Naive thymus-derived CD4-positive, alpha-beta T cell (primary cell): Measurements from ENCODE around the gene ZBED4. TPM values are rescaled to one million over a fixed set of nuclear protein-coding genes. Genes with fewer than 3 reads are reported as not detected.

ENCODE experiments used
- ATAC-seq: fragments of 150-1000 bp; cut with Tn5 transposase; 2 replicates; pipeline ENCODE4 v1.10.0; 2021; ENCODE audit warnings: mild to moderate bottlenecking, moderate library complexity
- CTCF ChIA-PET: fragments of 350-600 bp; sonication (Branson Sonifier 250); formaldehyde crosslinking; loops from one replicate; lab custom pipeline; 2021; ENCODE audit warnings: antibody characterized with exemption; lab: Charles Lee
- POLR2A ChIA-PET: fragments of 350-600 bp; sonication (Branson Sonifier 250); formaldehyde crosslinking; loops from one replicate; lab custom pipeline; 2021; ENCODE audit warnings: antibody characterized with exemption, inconsistent platforms; lab: Charles Lee
- DNase-seq, 9 donors: peaks; one replicate each; pipeline versions ENCODE4 v3.0.0 to v3.0.0-alpha.2; 2020 to 2022; ENCODE audit warnings: mixed read lengths in 1 of 9
- H3K27ac ChIP-seq: one replicate; pipeline ENCODE4 v1.7.0; 2013; ENCODE audit warnings: mild to moderate bottlenecking, low read depth, low read length, moderate library complexity
- H3K27me3 ChIP-seq, 2 donors: one replicate each; pipeline ENCODE4 v1.7.0; 2013; ENCODE audit warnings: low read length in 2 of 2, mild to moderate bottlenecking in 2 of 2, moderate library complexity in 2 of 2; ENCODE audit not compliant: control insufficient read depth in 2 of 2, insufficient read depth in 2 of 2
- H3K36me3 ChIP-seq, 3 experiments: 1 replicate in 2 of 3; 2 replicates in 1 of 3; pipeline ENCODE4 v1.7.0; 2013; ENCODE audit warnings: low read length in 3 of 3, mild to moderate bottlenecking in 3 of 3, moderate library complexity in 1 of 3; ENCODE audit not compliant: insufficient read depth in 3 of 3, control insufficient read depth in 2 of 3
- H3K4me1 ChIP-seq, 2 donors: one replicate each; pipeline ENCODE4 v1.7.0; 2013; ENCODE audit warnings: low read length in 2 of 2, mild to moderate bottlenecking in 2 of 2, moderate library complexity in 1 of 2; ENCODE audit not compliant: control insufficient read depth in 2 of 2, insufficient read depth in 2 of 2
- H3K4me3 ChIP-seq: 2 replicates; pipeline ENCODE4 v1.7.0; 2013; ENCODE audit warnings: mild to moderate bottlenecking, low read length
- H3K9me3 ChIP-seq, 3 experiments: 1 replicate in 2 of 3; 2 replicates in 1 of 3; pipeline ENCODE4 v1.7.0; 2013; ENCODE audit warnings: low read length in 3 of 3; ENCODE audit not compliant: control insufficient read depth in 2 of 3
- H3K27ac Mint-ChIP-seq, 9 donors: one replicate each; pipeline ENCODE4 v1.8.0; 2020 to 2022; ENCODE audit warnings: mixed read lengths in 9 of 9, mild to moderate bottlenecking in 8 of 9, moderate library complexity in 5 of 9, inconsistent platforms in 2 of 9
- H3K27me3 Mint-ChIP-seq, 5 donors: one replicate each; pipeline ENCODE4 v1.8.0; 2021 to 2022; ENCODE audit warnings: mixed read lengths in 5 of 5, mild to moderate bottlenecking in 1 of 5
- H3K36me3 Mint-ChIP-seq, 5 donors: one replicate each; pipeline ENCODE4 v1.8.0; 2020 to 2022; ENCODE audit warnings: mixed read lengths in 5 of 5, mild to moderate bottlenecking in 3 of 5, inconsistent platforms in 1 of 5
- H3K4me1 Mint-ChIP-seq, 7 donors: one replicate each; pipeline ENCODE4 v1.8.0; 2020 to 2022; ENCODE audit warnings: mixed read lengths in 7 of 7, mild to moderate bottlenecking in 3 of 7, inconsistent platforms in 1 of 7
- H3K4me3 Mint-ChIP-seq, 10 donors: one replicate each; pipeline ENCODE4 v1.8.0; 2020 to 2022; ENCODE audit warnings: mild to moderate bottlenecking in 10 of 10, mixed read lengths in 10 of 10, moderate library complexity in 6 of 10, inconsistent platforms in 2 of 10
- H3K9me3 Mint-ChIP-seq, 11 donors: one replicate each; pipeline ENCODE4 v1.8.0; 2020 to 2022; ENCODE audit warnings: mixed read lengths in 11 of 11, mild to moderate bottlenecking in 4 of 11, inconsistent platforms in 1 of 11, moderate library complexity in 1 of 11
- intact Hi-C, 2 donors: fragments of 100-400 bp; cut with micrococcal nuclease; formaldehyde crosslinking; loops; one replicate each; pipeline ENCODE4 v1.15.1; 2023
- polyA plus RNA-seq, 2 donors: library from polyadenylated mRNA; unstranded; fragments of 300-500 nt; fragmentation: Illumina TruSeq; gene quantifications; one replicate each; pipeline ENCODE4 v1.2.3, GENCODE V29; 2021
- total RNA-seq, 6 experiments: library from RNA in 5 of 6; stranded (reverse) in 5 of 6; gene quantifications; 1 replicate in 5 of 6; 2 replicates in 1 of 6; pipeline ENCODE4 v1.2.3 and lab custom pipeline; 2021 to 2026

Gene ZBED4
- total and polyA plus RNA-seq, 7 experiments from 2014 or later, result 6.0 to 20.1 (median 16.3) TPM

DNA sequence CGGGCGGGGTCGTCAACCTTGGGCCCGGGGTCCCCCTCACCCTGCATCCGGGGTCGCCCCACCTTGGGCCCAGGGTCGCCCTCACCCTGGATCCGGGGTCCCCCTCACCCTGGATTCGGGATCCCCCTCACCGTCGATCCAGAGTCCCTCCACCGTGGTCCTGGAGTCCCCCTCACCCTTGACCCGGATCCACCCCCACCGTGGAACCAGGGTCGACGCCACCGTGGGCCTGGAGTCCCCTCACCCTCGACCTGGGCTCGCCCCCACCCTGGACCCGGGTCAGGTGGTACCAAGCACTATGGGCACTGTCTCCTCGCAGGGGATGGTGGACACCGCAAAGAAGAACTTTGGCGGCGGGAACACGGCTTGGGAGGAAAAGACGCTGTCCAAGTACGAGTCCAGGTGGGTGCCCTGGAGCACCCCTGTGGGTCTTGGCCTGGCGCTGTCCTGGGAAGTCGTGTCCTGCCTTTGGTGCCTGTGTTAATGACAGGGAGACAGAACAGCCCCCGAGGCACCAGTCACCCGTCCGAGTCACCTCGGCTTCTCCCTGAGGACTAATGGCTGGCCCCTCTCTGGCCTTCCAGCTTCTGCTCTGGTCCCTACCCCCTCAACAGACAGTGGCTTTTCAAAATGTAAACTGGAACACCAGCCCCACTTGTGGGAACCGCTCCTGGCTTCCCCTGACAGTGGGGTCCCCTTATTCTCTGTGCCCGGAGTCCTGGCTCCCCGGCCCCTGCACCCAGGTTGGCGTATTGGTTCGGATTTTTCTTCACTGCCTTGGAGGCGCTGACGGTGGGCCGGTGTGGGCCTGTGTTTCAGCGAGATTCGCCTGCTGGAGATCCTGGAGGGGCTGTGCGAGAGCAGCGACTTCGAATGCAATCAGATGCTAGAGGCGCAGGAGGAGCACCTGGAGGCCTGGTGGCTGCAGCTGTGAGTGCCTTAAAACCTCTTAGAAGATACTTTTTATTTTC lies 65.6 kb downstream of the ZBED4 start:
- ChIA-PET CTCF (interaction anchor here (0.7 to 1.0 kb wide), 2 partner anchors 152 to 1015 kb away, joined by 3 read pairs; no protein-coding TSS in a partner anchor), POLR2A (interaction anchor here (1.0 to 1.8 kb wide), 2 partner anchors 11 to 130 kb away, joined by 3 to 5 read pairs; no protein-coding TSS in a partner anchor)
- peak overlapping the region in 6 of 9 donors; percentile 48 to 83 (median 66) for H3K27ac Mint-ChIP-seq
- no peaks in the 10 kb centered on the region for H3K9me3 Mint-ChIP-seq
- Histone ChIP-seq H3K27me3 (no peaks in the 10 kb centered on the region), H3K27ac (peak overlapping the region; percentile 97), H3K4me3 (peak overlapping the region; percentile 96), H3K36me3 (peaks cover 0 to 21% (median 0%) of the 10 kb centered on the region in 3 experiments), H3K9me3 (no peaks in the 10 kb centered on the region), H3K4me1 (peaks cover 11 to 20% of the 10 kb centered on the region in 2 donors)
- intact Hi-C loops, result loop anchor here (1.0 to 5.0 kb wide), 10 partner anchors 17 to 273 kb away; partner anchors contain the start of genes PIM3 (in 2 of the 2), ZBED4 (in 2 of the 2) and BRD1 (in 1 of the 2)
- ATAC-seq (no peak), DNase-seq (no peak)
- peaks cover 0 to 10% (median 0%) of the 10 kb centered on the region in 5 donors for H3K36me3 Mint-ChIP-seq
- peak overlapping the region; percentile 67 to 88 (median 83) for H3K4me3 Mint-ChIP-seq
- H3K4me1 Mint-ChIP-seq, result peaks cover 0 to 32% (median 26%) of the 10 kb centered on the region in 7 donors
- no peaks in the 10 kb centered on the region for H3K27me3 Mint-ChIP-seq

DNA sequence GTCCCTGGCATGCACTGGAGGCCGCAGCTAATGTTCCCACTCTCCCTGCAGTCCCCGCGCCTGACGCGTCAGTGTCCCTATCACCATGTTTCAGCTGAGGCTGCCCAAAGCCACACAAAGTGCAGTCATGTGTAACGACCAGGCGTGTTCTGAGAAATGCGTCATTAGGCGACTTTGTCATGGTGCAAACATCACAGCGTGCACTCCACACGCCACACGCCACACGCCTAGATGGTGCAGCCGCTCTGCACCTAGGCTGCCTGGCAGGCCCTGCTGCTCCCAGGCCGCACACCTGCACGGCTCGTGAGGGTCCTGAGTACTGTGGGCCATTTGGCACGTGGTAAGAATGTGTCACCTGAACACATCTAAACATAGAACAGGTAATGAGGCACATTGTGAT lies 67.2 kb downstream of the ZBED4 start:
- Histone ChIP-seq H3K27ac (no peak overlapping the region), H3K27me3 (no peaks in the 10 kb centered on the region), H3K36me3 (peaks cover 0 to 20% (median 0%) of the 10 kb centered on the region in 3 experiments), H3K4me1 (peaks cover 20 to 30% of the 10 kb centered on the region in 2 donors), H3K9me3 (no peaks in the 10 kb centered on the region), H3K4me3 (no peak overlapping the region)
- H3K9me3 Mint-ChIP-seq, result peaks cover 0 to 3% (median 0%) of the 10 kb centered on the region in 11 donors
- H3K4me1 Mint-ChIP-seq, result peaks cover 10 to 38% (median 35%) of the 10 kb centered on the region in 7 donors
- H3K27me3 Mint-ChIP-seq, result no peaks in the 10 kb centered on the region
- H3K4me3 Mint-ChIP-seq, result peak overlapping the region in 7 of 10 donors; percentile 33 to 88 (median 49)
- peak overlapping the region in 2 of 9 donors; percentile 48 to 78 for H3K27ac Mint-ChIP-seq
- ATAC-seq (no peak), DNase-seq (no peak)
- CTCF ChIA-PET, result interaction anchor here (0.6 to 1.4 kb wide), 2 partner anchors 9 to 153 kb away, joined by 3 read pairs; no protein-coding TSS in a partner anchor
- peaks cover 0 to 16% (median 0%) of the 10 kb centered on the region in 5 donors for H3K36me3 Mint-ChIP-seq
- intact Hi-C loops, result no loop called here
- POLR2A ChIA-PET, result no interaction called here

DNA sequence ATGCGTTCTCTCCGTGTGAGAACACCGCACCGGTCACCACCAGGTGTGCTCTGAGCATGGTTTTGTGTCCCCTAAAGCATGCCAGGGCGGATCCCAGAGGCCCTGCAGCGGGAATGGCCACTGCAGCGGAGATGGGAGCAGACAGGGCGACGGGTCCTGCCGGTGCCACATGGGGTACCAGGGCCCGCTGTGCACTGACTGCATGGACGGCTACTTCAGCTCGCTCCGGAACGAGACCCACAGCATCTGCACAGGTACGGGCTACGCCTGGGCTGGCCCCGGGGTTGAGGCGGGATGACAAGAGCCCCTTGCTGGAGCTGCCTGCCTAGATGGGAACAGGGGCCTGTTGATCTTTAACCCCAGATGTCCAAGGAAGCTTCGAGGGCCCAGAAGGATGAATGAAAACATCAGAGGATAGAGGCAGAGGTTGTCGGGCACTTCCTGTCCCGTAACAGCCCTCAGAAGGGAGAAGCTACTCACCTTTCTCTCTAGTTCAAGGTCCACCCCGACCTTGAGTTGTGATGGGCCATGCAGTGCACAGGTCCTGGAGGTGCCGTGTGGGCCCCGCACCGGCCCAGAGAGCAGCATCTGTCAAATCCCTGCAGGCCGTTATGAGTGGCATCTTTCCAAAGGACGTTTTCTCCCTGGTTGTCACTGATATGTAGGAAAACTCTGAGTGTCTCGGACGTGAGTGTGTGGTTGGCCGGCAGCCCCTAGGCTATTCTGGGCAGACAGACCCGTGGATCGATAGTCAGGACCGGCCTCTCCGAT lies 68.0 kb downstream of the ZBED4 start:
- Histone ChIP-seq H3K4me1 (peaks cover 23 to 32% of the 10 kb centered on the region in 2 donors), H3K9me3 (no peaks in the 10 kb centered on the region), H3K4me3 (no peak overlapping the region), H3K36me3 (peaks cover 0 to 20% (median 0%) of the 10 kb centered on the region in 3 experiments), H3K27me3 (no peaks in the 10 kb centered on the region), H3K27ac (no peak overlapping the region)
- ATAC-seq, result no peak
- intact Hi-C loops, result no loop called here
- H3K4me1 Mint-ChIP-seq, result peaks cover 15 to 40% (median 37%) of the 10 kb centered on the region in 7 donors
- no peak overlapping the region for H3K27ac Mint-ChIP-seq
- ChIA-PET POLR2A (no interaction called here), CTCF (interaction anchor here (0.8 to 1.4 kb wide), 2 partner anchors 74 to 154 kb away, joined by 3 read pairs; no protein-coding TSS in a partner anchor)
- peak overlapping the region in 1 of 10 donors; percentile 61 for H3K4me3 Mint-ChIP-seq
- peaks cover 0 to 20% (median 0%) of the 10 kb centered on the region in 5 donors for H3K36me3 Mint-ChIP-seq
- H3K9me3 Mint-ChIP-seq, result peaks cover 0 to 3% (median 0%) of the 10 kb centered on the region in 11 donors
- DNase-seq, result no peak
- H3K27me3 Mint-ChIP-seq, result no peaks in the 10 kb centered on the region

DNA sequence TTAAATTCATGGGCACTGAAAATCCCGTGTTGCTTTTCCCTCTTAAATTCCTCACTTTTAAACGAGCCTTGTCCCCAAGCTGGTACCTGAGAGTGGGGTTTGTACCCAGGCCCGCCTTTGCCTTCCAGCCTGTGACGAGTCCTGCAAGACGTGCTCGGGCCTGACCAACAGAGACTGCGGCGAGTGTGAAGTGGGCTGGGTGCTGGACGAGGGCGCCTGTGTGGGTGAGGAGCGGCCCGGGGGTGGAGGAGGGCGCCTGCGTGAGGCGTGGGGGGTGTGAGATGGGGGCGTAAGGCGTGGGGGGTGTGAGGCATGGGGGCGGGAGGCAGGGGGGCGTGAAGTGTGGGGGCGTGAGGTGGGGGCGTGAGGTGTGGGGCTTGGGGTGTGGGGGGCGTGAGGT lies 68.8 kb downstream of the ZBED4 start:
- POLR2A ChIA-PET, result no interaction called here
- H3K4me3 Mint-ChIP-seq, result peak overlapping the region in 1 of 10 donors; percentile 53
- H3K36me3 Mint-ChIP-seq, result peaks cover 0 to 23% (median 0%) of the 10 kb centered on the region in 5 donors

DNA sequence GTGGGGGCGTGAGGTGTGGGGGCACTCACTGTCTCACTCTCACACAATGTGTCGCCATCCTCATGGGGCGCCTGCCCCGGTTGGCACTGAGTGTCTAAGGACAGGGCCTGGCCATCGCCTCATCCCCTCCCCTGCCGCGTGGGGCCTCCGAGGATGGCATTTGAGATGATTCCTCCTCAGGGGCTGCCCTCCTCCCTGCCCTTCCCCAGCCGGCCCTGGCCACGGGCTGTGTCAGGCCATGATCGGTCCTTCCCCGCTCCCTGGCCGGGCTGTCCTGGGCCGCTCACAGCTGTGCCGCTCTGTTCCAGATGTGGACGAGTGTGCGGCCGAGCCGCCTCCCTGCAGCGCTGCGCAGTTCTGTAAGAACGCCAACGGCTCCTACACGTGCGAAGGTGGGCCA lies 69.3 kb downstream of the ZBED4 start:
- ATAC-seq (no peak), DNase-seq (no peak)
- Histone ChIP-seq H3K9me3 (no peaks in the 10 kb centered on the region), H3K36me3 (peaks cover 0 to 20% (median 0%) of the 10 kb centered on the region in 3 experiments), H3K4me1 (peaks cover 14 to 25% of the 10 kb centered on the region in 2 donors), H3K27me3 (no peaks in the 10 kb centered on the region), H3K4me3 (no peak overlapping the region), H3K27ac (no peak overlapping the region)
- no peak overlapping the region for H3K27ac Mint-ChIP-seq
- CTCF ChIA-PET, result no interaction called here
- peak overlapping the region in 1 of 10 donors; percentile 68 for H3K4me3 Mint-ChIP-seq
- H3K36me3 Mint-ChIP-seq, result peaks cover 0 to 23% (median 0%) of the 10 kb centered on the region in 5 donors
- no peaks in the 10 kb centered on the region for H3K27me3 Mint-ChIP-seq
- H3K9me3 Mint-ChIP-seq, result peaks cover 0 to 3% (median 0%) of the 10 kb centered on the region in 11 donors
- intact Hi-C loops, result no loop called here
- H3K4me1 Mint-ChIP-seq, result peaks cover 20 to 39% (median 34%) of the 10 kb centered on the region in 7 donors
- POLR2A ChIA-PET, result no interaction called here

More for the DNA sequence above, 68.8 kb downstream of the ZBED4 start:
- Histone ChIP-seq H3K27ac (no peak overlapping the region), H3K9me3 (no peaks in the 10 kb centered on the region), H3K36me3 (peaks cover 0 to 21% (median 0%) of the 10 kb centered on the region in 3 experiments), H3K27me3 (no peaks in the 10 kb centered on the region), H3K4me1 (peaks cover 15 to 25% of the 10 kb centered on the region in 2 donors), H3K4me3 (no peak overlapping the region)
- intact Hi-C loops, result no loop called here
- ATAC-seq (no peak), DNase-seq (no peak)
- peaks cover 20 to 40% (median 35%) of the 10 kb centered on the region in 7 donors for H3K4me1 Mint-ChIP-seq
- H3K9me3 Mint-ChIP-seq, result peaks cover 0 to 3% (median 0%) of the 10 kb centered on the region in 11 donors
- H3K27me3 Mint-ChIP-seq, result no peaks in the 10 kb centered on the region
- CTCF ChIA-PET, result interaction anchor here (0.8 to 1.4 kb wide), 2 partner anchors 73 to 155 kb away, joined by 3 read pairs; no protein-coding TSS in a partner anchor
- no peak overlapping the region for H3K27ac Mint-ChIP-seq
